Measurements from ENCODE around the gene ASPA. TPM values are rescaled to one million over a fixed set of nuclear protein-coding genes. Genes with fewer than 3 reads are reported as not detected.
"Not testable (repeated sequence)": the region's sequence is repeated elsewhere in the genome, so short reads cannot be mapped to it uniquely, and the experiment has no call there.

Gene ASPA
- total RNA-seq, 2 experiments from 2014 or later: not detected

DNA sequence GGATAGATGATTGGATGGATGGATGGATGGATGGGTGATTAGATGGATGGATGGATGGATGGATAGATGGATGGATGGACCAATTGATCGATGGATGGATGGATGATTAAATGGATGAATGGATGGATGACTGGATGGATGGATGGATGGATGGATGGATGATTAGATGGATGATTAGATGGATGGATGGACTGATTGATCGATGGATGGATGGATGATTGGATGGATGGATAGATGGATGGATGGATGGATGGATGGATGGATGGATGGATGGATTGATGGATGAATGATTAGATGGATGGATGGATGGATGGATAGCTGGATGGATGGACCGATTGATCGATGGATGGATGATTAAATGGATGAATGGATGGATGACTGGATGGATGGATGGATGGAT is 43.7 kb downstream of the ASPA start:
- not testable (repeated sequence) for H3K9me3 Mint-ChIP-seq, H3K27me3 Mint-ChIP-seq, H3K4me3 Mint-ChIP-seq, H3K27ac Mint-ChIP-seq, H3K4me1 Mint-ChIP-seq, DNase-seq, H3K36me3 Mint-ChIP-seq

DNA sequence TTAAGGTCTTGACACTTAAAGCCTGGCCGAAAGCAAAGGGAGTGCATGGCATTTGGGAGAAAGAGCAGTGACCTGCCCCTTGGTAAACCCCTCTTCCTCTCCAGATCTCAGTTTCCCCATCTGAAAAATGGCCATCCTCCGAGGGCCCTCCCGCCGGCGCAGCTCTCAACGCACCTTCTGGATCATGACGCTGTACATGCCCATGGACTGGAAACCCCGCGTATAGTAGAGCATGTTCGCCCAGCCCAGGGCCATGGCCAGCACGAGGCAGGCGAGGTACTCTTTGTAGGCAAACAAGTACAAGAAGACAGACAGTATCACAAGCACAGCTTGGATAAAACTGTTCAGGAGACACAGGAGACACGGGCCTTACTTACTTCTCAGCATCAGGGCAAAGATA is 48.2 kb downstream of the ASPA start:
- Mint-ChIP-seq H3K36me3 (no peaks in the 10 kb centered on the region), H3K4me1 (no peaks in the 10 kb centered on the region), H3K27me3 (no peaks in the 10 kb centered on the region), H3K27ac (no peak overlapping the region), H3K4me3 (no peak overlapping the region), H3K9me3 (no peaks in the 10 kb centered on the region)
- DNase-seq: no peak

DNA sequence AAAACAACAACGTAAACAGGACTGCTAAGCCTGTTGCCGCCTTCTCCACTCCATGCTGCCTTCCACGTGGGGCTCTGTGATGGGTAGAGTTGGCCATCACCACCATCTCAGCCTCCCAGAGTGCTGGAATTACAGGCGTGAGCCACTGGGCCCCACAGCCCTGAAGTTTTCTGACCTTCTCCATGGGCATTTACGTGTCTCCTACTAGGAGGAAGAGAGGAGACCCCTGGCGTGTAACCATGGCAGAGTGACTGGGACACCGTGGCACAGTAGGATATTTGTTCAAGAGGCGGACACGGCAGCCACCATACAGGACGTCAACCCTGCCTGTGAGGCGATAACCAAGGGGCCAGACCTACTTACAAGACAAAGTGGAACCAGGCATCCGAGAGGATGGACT is 50.7 kb downstream of the ASPA start:
- no peak overlapping the region for H3K27ac Mint-ChIP-seq
- no peaks in the 10 kb centered on the region for H3K9me3 Mint-ChIP-seq

DNA sequence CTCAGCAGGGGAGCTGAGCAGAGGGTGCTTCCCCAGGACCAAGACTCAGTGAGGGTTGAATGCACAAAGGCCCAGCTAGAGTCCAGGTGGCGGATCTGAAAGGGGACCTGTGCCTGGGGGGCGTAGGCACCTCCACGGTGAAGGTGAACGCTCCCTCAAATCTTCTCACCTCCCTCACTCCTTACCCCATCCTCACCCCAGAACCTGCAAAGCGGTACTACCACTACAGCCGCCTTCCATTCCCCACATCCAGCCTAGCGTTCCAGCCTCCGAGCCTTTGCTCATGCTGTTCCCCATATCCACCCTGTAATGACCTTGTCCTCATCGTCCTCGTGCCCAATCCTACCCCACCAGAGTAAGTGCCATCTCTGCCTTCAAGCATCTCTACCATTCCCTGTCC is 51.2 kb downstream of the ASPA start:
- Mint-ChIP-seq H3K27me3 (no peaks in the 10 kb centered on the region), H3K4me1 (no peaks in the 10 kb centered on the region), H3K4me3 (no peak overlapping the region), H3K27ac (no peak overlapping the region), H3K9me3 (no peaks in the 10 kb centered on the region), H3K36me3 (no peaks in the 10 kb centered on the region)
- DNase-seq: no peak

More for the DNA sequence above, 50.7 kb downstream of the ASPA start:
- no peak for DNase-seq
- Mint-ChIP-seq H3K4me3 (no peak overlapping the region), H3K36me3 (no peaks in the 10 kb centered on the region), H3K4me1 (no peaks in the 10 kb centered on the region), H3K27me3 (no peaks in the 10 kb centered on the region)

DNA sequence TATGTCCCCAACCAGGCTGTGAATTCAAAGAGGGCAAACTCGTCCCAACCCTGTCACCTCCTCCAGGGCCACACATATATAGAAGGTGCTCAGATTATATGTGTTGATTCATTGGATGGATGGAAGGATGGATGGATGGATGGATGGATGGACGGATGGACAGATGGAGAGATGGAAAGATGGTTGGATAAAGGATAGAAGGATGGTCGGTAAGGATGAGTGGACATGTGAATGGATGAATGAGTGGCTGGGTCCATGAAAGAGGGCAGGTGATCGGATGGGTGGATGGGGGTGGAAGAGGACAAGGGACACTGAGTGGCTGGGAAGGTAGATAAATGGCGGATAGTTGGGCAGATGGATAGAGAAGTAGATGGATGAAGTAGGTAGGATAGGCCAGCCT is 51.7 kb downstream of the ASPA start:
- Mint-ChIP-seq H3K9me3 (no peaks in the 10 kb centered on the region), H3K27ac (no peak overlapping the region), H3K4me1 (no peaks in the 10 kb centered on the region), H3K27me3 (no peaks in the 10 kb centered on the region), H3K4me3 (no peak overlapping the region), H3K36me3 (no peaks in the 10 kb centered on the region)
- DNase-seq: no peak

DNA sequence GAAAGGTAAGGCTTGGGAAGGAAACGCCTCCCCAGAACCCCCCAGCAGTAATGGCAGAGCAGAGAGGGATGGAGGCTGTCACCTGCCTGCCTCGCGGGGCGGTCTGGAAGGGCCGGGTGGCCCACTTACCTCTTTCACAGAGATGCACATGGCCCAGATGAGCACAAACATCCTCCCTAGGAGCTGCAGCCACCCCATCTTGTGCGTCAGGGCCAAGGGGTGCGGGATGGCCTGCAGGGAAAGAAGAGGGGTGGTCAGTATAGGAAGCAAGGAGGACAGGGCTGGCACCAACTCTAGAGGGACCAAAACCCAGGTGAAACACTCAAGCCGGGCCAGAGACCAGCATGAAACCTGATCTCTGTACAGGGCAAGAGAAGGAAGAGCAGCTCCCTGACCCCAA is 52.1 kb downstream of the ASPA start:
- Mint-ChIP-seq H3K4me3 (no peak overlapping the region), H3K27me3 (no peaks in the 10 kb centered on the region), H3K27ac (no peak overlapping the region), H3K36me3 (no peaks in the 10 kb centered on the region), H3K9me3 (no peaks in the 10 kb centered on the region), H3K4me1 (no peaks in the 10 kb centered on the region)
- no peak for DNase-seq

DNA sequence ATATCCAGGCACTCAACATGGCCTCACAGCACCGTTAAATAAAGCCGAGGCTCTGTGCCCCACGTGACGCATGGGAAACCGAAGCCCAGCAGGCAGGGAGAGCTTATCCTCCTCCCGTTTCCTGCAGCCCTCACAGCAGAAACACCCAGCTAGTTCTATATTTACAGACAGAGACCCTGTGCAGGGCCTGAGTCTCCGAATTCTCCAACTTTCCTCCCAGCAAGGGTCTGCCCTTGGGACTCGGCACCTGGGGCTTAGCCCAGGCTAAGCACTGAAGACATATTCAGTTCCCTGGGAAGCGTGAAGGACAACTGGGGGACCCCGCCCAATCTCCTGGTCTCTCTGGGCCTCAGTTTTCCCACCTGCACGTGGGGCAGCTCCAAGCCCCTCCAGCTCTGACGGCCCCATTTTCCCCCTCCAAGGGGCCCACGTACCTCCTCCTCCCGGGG is 52.6 kb downstream of the ASPA start:
- Mint-ChIP-seq H3K4me3 (no peak overlapping the region), H3K27me3 (peaks cover 5% of the 10 kb centered on the region), H3K27ac (no peak overlapping the region), H3K36me3 (no peaks in the 10 kb centered on the region), H3K4me1 (no peaks in the 10 kb centered on the region), H3K9me3 (no peaks in the 10 kb centered on the region)
- DNase-seq: no peak

DNA sequence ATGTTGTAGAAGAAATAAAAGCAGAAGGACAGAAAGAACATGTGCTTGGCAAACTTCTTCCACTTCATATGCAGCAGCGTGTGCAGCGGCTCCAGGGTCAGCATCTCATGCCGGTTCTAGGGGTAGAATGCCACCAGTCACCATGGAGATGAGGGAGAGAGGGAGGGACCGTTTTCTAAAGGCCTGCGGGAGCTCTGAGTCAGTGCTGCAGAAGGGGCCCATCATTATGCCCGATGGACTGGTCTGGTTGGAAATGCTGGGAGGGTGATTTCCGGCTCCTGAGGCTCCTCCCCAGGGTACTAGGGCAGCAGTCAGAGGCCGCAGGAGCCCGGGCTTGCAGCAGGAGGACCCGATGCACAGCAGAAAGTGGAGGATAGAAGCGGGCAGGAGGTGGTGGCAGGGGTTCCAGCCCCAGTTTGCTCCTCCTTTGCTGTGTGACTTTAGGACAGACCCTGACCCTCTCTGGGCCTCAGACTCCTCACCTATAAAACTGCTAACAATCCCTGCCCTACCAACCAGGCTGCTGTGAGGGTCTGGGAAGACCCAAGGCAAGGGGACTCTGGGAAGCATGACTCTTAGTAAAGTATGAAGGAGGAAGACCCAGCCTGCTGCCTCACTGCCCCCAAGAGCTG is 53.2 kb downstream of the ASPA start:
- Mint-ChIP-seq H3K27me3 (peaks cover 5% of the 10 kb centered on the region), H3K27ac (no peak overlapping the region), H3K9me3 (no peaks in the 10 kb centered on the region), H3K4me1 (no peaks in the 10 kb centered on the region), H3K4me3 (no peak overlapping the region), H3K36me3 (no peaks in the 10 kb centered on the region)
- no peak for DNase-seq

DNA sequence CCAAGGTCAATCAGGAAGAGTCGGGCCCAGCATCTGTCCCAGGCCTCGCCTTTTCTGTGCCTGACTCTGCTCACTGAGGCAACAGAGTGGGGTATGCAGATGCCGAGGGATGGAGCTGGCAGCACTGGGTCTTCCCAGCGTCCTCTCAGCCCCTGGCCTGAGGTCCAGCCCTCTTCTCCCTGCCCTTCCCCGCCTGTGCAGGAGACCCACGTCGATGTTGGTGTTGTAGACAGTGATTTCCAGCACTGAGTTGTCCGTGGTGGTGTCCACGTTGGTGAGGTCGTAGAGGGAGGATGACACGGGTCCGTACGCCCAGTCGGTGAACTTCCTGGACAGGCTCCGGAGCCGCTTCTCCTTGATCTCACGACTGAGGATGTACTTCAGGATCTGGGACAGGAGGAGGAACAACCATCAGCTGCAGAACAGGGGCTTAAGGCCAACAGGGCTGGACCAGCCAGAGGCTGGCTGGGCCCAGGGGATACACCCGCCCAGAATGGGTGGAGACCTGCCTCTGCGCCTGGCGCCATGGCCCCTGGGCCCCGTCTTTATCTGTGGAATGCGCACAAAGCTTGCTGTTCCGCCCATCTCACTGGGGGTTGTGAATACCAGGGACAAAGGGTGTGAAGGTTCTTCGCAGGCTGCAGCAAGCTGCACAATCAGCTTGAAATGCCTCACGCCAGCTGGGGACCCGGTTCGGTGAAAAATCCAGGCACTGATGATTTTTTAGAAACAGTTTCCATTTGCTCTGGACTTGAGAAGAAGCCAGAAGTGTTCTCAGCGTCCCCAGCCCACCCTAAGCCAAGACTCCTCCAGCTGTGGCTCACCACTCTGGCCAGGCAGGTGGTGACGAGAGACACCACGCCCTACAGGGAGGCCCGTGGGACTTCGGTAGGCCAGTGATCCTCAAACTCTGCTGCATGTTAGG is 54.3 kb downstream of the ASPA start:
- Mint-ChIP-seq H3K36me3 (no peaks in the 10 kb centered on the region), H3K4me1 (no peaks in the 10 kb centered on the region), H3K4me3 (no peak overlapping the region), H3K27me3 (peaks cover 5% of the 10 kb centered on the region), H3K9me3 (no peaks in the 10 kb centered on the region), H3K27ac (no peak overlapping the region)
- no peak for DNase-seq

DNA sequence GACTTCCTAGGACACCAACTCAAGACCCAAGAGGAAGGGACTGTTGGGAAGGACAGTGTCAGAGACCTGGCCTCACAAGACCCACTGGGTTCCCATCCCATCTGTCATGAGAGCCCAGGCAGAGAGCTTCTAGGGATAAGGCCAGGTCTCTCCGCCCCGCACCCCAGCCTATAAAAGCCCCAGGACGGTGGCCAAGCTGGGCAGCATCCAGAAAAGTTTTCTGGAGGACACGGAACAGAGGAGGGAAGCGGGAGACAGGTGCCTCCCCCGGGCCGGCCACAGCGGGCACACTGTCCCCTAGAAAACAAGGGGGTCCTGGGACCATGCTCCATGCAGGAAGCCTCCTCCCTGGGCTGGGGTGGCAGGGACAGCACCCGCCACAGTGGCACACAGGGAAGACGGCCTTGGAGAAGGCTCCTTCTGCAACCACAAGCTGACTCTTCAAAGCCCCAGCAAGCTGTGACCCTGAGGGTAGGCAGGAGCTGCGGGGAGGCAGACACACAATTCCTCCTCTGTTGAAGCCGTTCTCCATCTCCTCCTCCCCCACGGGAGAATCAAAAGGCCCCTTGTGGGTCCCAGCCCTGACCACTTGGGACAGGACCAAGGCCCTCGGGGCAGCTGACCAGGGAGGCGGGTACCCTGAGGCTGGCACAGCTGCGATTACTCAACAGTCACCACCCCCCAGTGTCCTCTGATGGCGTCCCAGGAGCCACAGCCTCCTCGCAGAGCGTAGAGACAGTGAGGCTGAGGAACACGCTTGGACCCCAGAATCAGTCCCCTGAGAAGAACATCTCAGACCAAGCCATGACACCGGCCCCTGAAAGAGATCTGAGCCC is 55.7 kb downstream of the ASPA start:
- Mint-ChIP-seq H3K27me3 (peaks cover 10% of the 10 kb centered on the region), H3K36me3 (no peaks in the 10 kb centered on the region)

DNA sequence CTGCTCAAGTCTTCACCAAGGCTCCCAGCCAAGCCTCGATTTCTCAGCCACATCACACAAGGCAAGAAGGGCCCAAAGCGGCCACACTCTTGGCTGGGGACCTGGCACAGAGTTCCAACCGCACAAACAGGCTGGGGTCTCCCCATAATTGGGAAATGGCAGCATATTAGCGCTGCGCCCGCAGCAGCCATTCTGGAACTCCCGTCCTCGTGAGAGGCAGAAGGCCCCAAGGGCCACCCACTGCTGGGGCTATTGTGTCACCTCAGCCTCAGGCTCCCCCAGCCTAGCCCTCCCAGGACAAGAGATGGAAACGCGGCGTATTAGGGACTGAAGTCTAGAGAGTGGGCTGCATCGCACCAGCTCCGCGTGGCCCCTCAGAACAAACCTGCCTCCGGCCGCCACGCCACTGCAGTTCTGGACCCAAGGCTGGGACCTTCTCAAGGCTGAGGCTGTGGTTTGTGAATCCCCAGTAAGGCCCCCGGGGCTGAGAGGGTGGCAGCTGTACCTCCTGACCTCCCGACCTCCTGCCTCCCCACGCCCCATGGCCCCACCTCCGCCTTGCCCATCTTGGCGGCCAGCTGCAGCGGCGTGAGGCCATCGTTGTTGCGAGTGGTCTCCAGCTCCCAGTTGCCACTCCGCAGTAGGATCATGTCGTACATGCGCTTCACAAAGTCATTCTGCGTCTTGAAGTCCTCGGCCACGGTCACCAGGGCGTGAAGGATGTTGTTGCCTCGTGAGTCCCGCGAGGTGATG is 56.5 kb downstream of the ASPA start:
- Mint-ChIP-seq H3K4me3 (no peak overlapping the region), H3K27ac (no peak overlapping the region), H3K9me3 (no peaks in the 10 kb centered on the region), H3K27me3 (peaks cover 12% of the 10 kb centered on the region), H3K4me1 (no peaks in the 10 kb centered on the region), H3K36me3 (no peaks in the 10 kb centered on the region)
- DNase-seq: no peak

More for the DNA sequence above, 55.7 kb downstream of the ASPA start:
- Mint-ChIP-seq H3K27ac (no peak overlapping the region), H3K4me3 (no peak overlapping the region), H3K9me3 (no peaks in the 10 kb centered on the region), H3K4me1 (no peaks in the 10 kb centered on the region)
- no peak for DNase-seq

DNA sequence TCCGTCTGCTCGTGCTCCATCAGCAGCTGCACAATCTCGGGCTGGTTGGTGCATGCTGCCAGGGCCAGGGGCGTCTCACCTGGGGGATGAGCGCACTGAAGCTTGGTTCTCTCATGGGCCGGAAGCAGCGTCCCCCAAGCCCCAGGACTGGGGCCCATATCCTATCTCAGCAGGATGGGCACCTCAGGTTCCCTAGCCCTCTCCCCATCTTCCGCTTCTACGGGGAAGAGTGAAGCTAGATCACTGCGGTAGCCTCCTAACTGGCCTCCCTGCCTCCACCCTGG is 57.0 kb downstream of the ASPA start:
- Mint-ChIP-seq H3K9me3 (no peaks in the 10 kb centered on the region), H3K4me1 (no peaks in the 10 kb centered on the region), H3K27me3 (peaks cover 12% of the 10 kb centered on the region), H3K27ac (no peak overlapping the region), H3K36me3 (no peaks in the 10 kb centered on the region), H3K4me3 (no peak overlapping the region)
- DNase-seq: no peak

DNA sequence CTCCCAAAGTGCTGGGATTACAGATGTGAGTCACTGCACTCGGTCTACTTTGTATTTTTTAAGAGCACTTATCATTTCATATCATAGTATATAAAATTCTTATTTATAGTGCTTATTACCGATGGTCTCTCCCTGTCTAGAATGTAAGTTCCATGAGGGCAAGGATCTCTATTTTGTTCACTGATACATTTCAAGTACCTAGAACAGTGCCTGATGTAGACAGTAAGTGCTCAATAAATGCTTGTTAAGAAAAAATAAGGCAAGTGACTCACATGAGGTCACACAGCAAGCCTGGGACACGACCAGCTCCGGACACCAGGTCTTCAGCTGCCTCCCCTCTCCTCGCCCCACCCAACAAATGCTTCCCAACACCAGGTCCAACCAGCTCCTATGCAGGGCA is 58.0 kb downstream of the ASPA start:
- Mint-ChIP-seq H3K27me3 (peaks cover 12% of the 10 kb centered on the region), H3K27ac (no peak overlapping the region), H3K4me3 (no peak overlapping the region), H3K36me3 (no peaks in the 10 kb centered on the region), H3K4me1 (no peaks in the 10 kb centered on the region), H3K9me3 (no peaks in the 10 kb centered on the region)
- no peak for DNase-seq

DNA sequence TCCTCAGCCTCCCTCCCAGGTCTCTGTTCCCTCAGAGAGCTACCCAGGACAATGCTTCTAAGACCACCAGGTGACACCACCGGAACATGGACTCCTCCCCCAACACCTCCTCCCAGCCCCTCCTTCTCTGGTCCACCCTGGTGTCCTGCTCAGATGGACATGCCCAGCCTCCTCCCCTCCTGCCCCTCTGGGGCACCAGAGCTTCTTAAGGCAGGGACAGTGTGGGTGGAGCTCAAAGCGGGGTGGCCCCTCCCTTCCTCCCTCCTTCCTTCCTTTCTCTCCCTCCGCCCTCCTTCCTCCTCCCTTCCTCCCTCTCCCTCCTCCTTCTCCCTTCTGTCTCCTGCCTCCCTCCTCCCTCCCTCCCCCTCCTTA is 59.1 kb downstream of the ASPA start:
- Mint-ChIP-seq H3K27me3 (peaks cover 12% of the 10 kb centered on the region), H3K9me3 (no peaks in the 10 kb centered on the region), H3K36me3 (no peaks in the 10 kb centered on the region), H3K4me1 (no peaks in the 10 kb centered on the region), H3K4me3 (peak overlapping the region; percentile 3), H3K27ac (no peak overlapping the region)
- peak; percentile 10 for DNase-seq
